HEK293 (cell line): ENCODE data around the gene AFF1.

Source experiments
- CTCF ChIA-PET: fragments of 350-600 bp; formaldehyde crosslinking; extraction: SDS; loops from one replicate; lab custom pipeline; 2021; ENCODE audit warnings: antibody characterized with exemption; lab: Yijun Ruan, JAX
- POLR2A ChIA-PET: fragments of 300-600 bp; formaldehyde crosslinking; extraction: SDS; loops from one replicate; lab custom pipeline; 2020; ENCODE audit warnings: antibody characterized with exemption, inconsistent platforms; lab: Yijun Ruan, JAX
- H3K27ac ChIP-seq: fragments of 200-500 bp; sonication (Bioruptor generic); 2 replicates; pipeline ENCODE4 v1.5.1; 2014; ENCODE audit warnings: low read depth, low read length, control low read depth, inconsistent platforms; ENCODE audit errors: extremely low read depth
- H3K36me3 ChIP-seq, 2 experiments: fragments of 200-500 bp in 1 of 2; sonication (Bioruptor generic) in 1 of 2; 1 replicate in 1 of 2; 2 replicates in 1 of 2; pipeline ENCODE4 v1.5.1; 2014 to 2017; ENCODE audit warnings: inconsistent platforms in 2 of 2, low read length in 2 of 2; ENCODE audit not compliant: control insufficient read depth in 2 of 2, insufficient read depth in 1 of 2
- H3K4me1 ChIP-seq: fragments of 200-500 bp; sonication (Bioruptor generic); 2 replicates; pipeline ENCODE4 v1.5.1; 2014; ENCODE audit warnings: mild to moderate bottlenecking, low read length, inconsistent platforms; ENCODE audit not compliant: control insufficient read depth, insufficient read depth
- H3K4me3 ChIP-seq: 2 replicates; pipeline ENCODE4 v1.5.1; 2011; ENCODE audit warnings: low read depth, mild to moderate bottlenecking, control low read depth, low read length, moderate library complexity
- H3K9me3 ChIP-seq: fragments of 200-500 bp; sonication (Bioruptor generic); 2 replicates; pipeline ENCODE4 v1.5.1; 2014; ENCODE audit warnings: low read depth, low read length, inconsistent platforms; ENCODE audit not compliant: control insufficient read depth, insufficient read depth
- CTCF ChIP-seq: fragments of 450-650 bp; formaldehyde crosslinking; IDR thresholded peaks from 2 replicates; pipeline ENCODE4 v1.5.1; 2016; ENCODE audit warnings: missing biosample characterization, missing genetic modification characterization
- HOXC10 ChIP-seq: sonication (generic); formaldehyde crosslinking; IDR thresholded peaks from 2 replicates; pipeline ENCODE4 v1.8.1; 2023; ENCODE audit warnings: mild to moderate bottlenecking, missing genetic modification reagents
- INSM2 ChIP-seq: fragments of 450-650 bp; formaldehyde crosslinking; IDR thresholded peaks from 2 replicates; pipeline ENCODE4 v1.5.1; 2016; ENCODE audit warnings: missing biosample characterization, missing genetic modification characterization
- MEIS1 ChIP-seq: sonication (generic); formaldehyde crosslinking; IDR thresholded peaks from 2 replicates; pipeline ENCODE4 v1.8.1; 2022; ENCODE audit warnings: missing genetic modification reagents, mild to moderate bottlenecking, borderline replicate concordance
- SCRT2 ChIP-seq: fragments of 450-650 bp; formaldehyde crosslinking; IDR thresholded peaks from 2 replicates; pipeline ENCODE4 v1.5.1; 2016; ENCODE audit warnings: missing biosample characterization, missing genetic modification characterization
- ZNF155 ChIP-seq: fragments of 450-650 bp; formaldehyde crosslinking; IDR thresholded peaks from 2 replicates; pipeline ENCODE4 v1.5.1; 2016; ENCODE audit warnings: missing biosample characterization, missing genetic modification characterization
- ZNF184 ChIP-seq: fragments of 450-650 bp; IDR thresholded peaks from 2 replicates; pipeline ENCODE4 v1.5.1; 2018; ENCODE audit warnings: missing biosample characterization, mild to moderate bottlenecking, missing genetic modification characterization
- ZNF2 ChIP-seq: fragments of 450-650 bp; formaldehyde crosslinking; IDR thresholded peaks from 2 replicates; pipeline ENCODE4 v1.5.1; 2016; ENCODE audit warnings: missing biosample characterization, missing genetic modification characterization
- ZNF488 ChIP-seq: fragments of 450-650 bp; formaldehyde crosslinking; IDR thresholded peaks from 2 replicates; pipeline ENCODE4 v1.5.1; 2016; ENCODE audit warnings: missing biosample characterization, missing genetic modification characterization
- ZNF518A ChIP-seq: fragments of 450-650 bp; formaldehyde crosslinking; conservative IDR thresholded peaks from 2 replicates; pipeline ENCODE4 v1.5.1; 2016; ENCODE audit warnings: low read depth, missing biosample characterization, missing genetic modification characterization
- ZNF544 ChIP-seq: fragments of 450-650 bp; formaldehyde crosslinking; IDR thresholded peaks from 2 replicates; pipeline ENCODE4 v1.5.0; 2017; ENCODE audit warnings: missing biosample characterization, missing genetic modification characterization
- ZNF548 ChIP-seq: fragments of 450-650 bp; formaldehyde crosslinking; IDR thresholded peaks from 2 replicates; pipeline ENCODE4 v1.5.1; 2016; ENCODE audit warnings: missing biosample characterization, missing genetic modification characterization
- ZNF555 ChIP-seq: fragments of 450-650 bp; formaldehyde crosslinking; conservative IDR thresholded peaks from 2 replicates; pipeline ENCODE4 v1.5.1; 2017; ENCODE audit warnings: missing biosample characterization, mild to moderate bottlenecking, missing genetic modification characterization, inconsistent platforms
- ZNF777 ChIP-seq: fragments of 450-650 bp; formaldehyde crosslinking; IDR thresholded peaks from 2 replicates; pipeline ENCODE4 v1.5.1; 2017; ENCODE audit warnings: missing biosample characterization, missing genetic modification characterization, borderline replicate concordance
- ZNF791 ChIP-seq: fragments of 450-650 bp; formaldehyde crosslinking; IDR thresholded peaks from 2 replicates; pipeline ENCODE4 v1.5.1; 2016; ENCODE audit warnings: missing biosample characterization, missing genetic modification characterization
- ZNF843 ChIP-seq: fragments of 450-650 bp; formaldehyde crosslinking; IDR thresholded peaks from 2 replicates; pipeline ENCODE4 v1.5.1; 2016; ENCODE audit warnings: missing biosample characterization, missing genetic modification characterization
- ZSCAN18 ChIP-seq: fragments of 450-650 bp; formaldehyde crosslinking; IDR thresholded peaks from 2 replicates; pipeline ENCODE4 v1.5.1; 2016; ENCODE audit warnings: missing biosample characterization, missing genetic modification characterization
- TF ChIP-seq, protein P1 (sequence below): fragments of 450-650 bp; formaldehyde crosslinking; IDR thresholded peaks from 2 replicates; pipeline ENCODE4 v1.5.1; 2017; ENCODE audit warnings: missing biosample characterization, missing genetic modification characterization
- TF ChIP-seq, protein P2 (sequence below): fragments of 450-650 bp; formaldehyde crosslinking; IDR thresholded peaks from 2 replicates; pipeline ENCODE4 v1.5.1; 2016; ENCODE audit warnings: missing biosample characterization, missing genetic modification characterization, low read depth

The AFF1 gene

GRCh38 chr4:87100168-87100567 is 165.4 kb downstream of the AFF1 start (continued):
- TF ChIP-seq, protein P1, sequence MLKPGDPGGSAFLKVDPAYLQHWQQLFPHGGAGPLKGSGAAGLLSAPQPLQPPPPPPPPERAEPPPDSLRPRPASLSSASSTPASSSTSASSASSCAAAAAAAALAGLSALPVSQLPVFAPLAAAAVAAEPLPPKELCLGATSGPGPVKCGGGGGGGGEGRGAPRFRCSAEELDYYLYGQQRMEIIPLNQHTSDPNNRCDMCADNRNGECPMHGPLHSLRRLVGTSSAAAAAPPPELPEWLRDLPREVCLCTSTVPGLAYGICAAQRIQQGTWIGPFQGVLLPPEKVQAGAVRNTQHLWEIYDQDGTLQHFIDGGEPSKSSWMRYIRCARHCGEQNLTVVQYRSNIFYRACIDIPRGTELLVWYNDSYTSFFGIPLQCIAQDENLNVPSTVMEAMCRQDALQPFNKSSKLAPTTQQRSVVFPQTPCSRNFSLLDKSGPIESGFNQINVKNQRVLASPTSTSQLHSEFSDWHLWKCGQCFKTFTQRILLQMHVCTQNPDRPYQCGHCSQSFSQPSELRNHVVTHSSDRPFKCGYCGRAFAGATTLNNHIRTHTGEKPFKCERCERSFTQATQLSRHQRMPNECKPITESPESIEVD (tag by site-specific recombination): no peak
- TF ChIP-seq CTCF (tag by site-specific recombination) (no peak), INSM2 (tag by site-specific recombination) (no peak), ZNF791 (no peak), ZNF488 (tag by site-specific recombination) (no peak)

- Histone ChIP-seq H3K4me3 (no peak overlapping the region), H3K36me3 (peaks cover 0 to 5% of the 10 kb centered on the region in 2 experiments; a peak in 1 of 3 replicates), H3K4me1 (no peaks in the 10 kb centered on the region; the same call in 1 of the 2 replicates), H3K27ac (no peak overlapping the region), H3K9me3 (no peaks in the 10 kb centered on the region)
- CTCF ChIA-PET: interaction anchor here (0.6 kb wide), 1 partner anchor 8 kb away, joined by 3 read pairs; no protein-coding TSS in a partner anchor
- POLR2A ChIA-PET: no interaction called here
- TF ChIP-seq ZNF777 (no peak), HOXC10 (CRISPR knock-in tag) (no peak), SCRT2 (no peak), ZNF548 (tag by site-specific recombination) (no peak), ZNF518A (tag by site-specific recombination) (no peak), ZSCAN18 (no peak), ZNF555 (no peak), ZNF843 (no peak), ZNF155 (tag by site-specific recombination) (no peak), ZNF2 (no peak), ZNF544 (tag by site-specific recombination) (no peak), MEIS1 (CRISPR knock-in tag) (no peak), ZNF184 (tag by site-specific recombination) (no peak)
- TF ChIP-seq, protein P2, sequence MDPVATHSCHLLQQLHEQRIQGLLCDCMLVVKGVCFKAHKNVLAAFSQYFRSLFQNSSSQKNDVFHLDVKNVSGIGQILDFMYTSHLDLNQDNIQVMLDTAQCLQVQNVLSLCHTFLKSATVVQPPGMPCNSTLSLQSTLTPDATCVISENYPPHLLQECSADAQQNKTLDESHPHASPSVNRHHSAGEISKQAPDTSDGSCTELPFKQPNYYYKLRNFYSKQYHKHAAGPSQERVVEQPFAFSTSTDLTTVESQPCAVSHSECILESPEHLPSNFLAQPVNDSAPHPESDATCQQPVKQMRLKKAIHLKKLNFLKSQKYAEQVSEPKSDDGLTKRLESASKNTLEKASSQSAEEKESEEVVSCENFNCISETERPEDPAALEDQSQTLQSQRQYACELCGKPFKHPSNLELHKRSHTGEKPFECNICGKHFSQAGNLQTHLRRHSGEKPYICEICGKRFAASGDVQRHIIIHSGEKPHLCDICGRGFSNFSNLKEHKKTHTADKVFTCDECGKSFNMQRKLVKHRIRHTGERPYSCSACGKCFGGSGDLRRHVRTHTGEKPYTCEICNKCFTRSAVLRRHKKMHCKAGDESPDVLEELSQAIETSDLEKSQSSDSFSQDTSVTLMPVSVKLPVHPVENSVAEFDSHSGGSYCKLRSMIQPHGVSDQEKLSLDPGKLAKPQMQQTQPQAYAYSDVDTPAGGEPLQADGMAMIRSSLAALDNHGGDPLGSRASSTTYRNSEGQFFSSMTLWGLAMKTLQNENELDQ (tag by site-specific recombination): no peak
These were observed 166.9 kb downstream of the AFF1 start for GRCh38 chr4:87101543-87102199.
